ENCODE results near the gene PLCG1. TPM values are rescaled to one million over a fixed set of nuclear protein-coding genes. Genes with fewer than 3 reads are reported as not detected.

The PLCG1 gene
- polyA plus RNA-seq, 4 donors: 27.6 to 106 (median 51.2) TPM

DNA sequence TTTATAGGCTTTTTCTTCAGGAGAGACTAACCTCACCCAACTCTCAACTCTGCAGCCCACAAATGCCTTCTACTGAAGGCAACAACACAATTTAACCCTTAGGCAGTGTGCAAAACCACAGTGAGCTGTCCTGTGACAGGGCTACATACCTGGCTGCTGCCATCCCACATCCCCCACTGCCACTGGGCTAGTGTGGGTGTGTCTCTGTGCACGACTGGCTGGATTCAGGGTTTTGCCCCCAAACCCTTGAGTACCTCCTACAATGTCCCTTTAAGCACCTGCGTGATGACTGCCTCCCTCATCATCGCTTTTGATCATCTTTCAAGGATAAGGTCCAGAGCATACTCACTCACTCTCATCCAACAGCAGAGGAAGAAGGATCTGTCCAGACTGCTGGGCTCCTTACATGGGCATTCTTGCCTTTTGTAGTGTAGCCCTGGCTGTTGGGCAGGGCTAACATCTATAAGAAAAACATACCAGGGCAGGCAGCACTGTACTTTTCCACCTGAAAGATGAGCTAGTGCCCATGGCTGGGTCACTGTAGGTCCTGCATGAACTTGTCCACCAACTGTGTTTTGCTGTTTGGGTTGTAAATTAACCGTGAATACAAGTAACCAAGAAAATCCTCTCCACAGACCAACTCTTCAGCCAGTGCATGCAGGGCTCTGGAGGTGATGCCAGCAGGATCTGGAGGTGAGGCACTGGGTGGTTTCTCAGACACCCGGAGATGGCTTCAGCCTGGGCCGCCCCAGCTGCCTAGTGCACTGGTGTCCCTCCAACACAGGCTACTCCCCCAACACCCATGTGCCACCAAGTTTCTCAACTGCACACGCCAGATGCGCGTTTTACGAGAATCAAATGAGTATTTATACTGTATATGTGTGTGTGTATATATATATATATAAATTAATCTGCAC lies 45.2 kb downstream of the PLCG1 start:
- no peak for DNase-seq

GRCh38 chr20:41183391-41183790 lies 46.0 kb downstream of the PLCG1 start:
- no peak for FAIRE-seq
- Histone ChIP-seq H3K27ac (ENCODE audit: low read depth in 1 of 3, low read length in 2 of 3) (no peak overlapping the region), H3K36me3 (ENCODE audit: control insufficient read depth in 3 of 3, insufficient read depth in 2 of 3, low read depth in 1 of 3, low read length in 3 of 3) (peaks cover 0 to 37% (median 4%) of the 10 kb centered on the region in 3 donors), H3K9me3 (ENCODE audit: control insufficient read depth in 2 of 2, insufficient read depth in 1 of 2, low read depth in 1 of 2, low read length in 1 of 2) (no peaks in the 10 kb centered on the region), H3K4me3 (ENCODE audit: low read depth in 1 of 3, low read length in 3 of 3) (no peak overlapping the region), H3K4me1 (ENCODE audit: control insufficient read depth in 3 of 3, insufficient read depth in 2 of 3, low read depth in 1 of 3, low read length in 2 of 3) (no peaks in the 10 kb centered on the region), H3K27me3 (ENCODE audit: control insufficient read depth in 3 of 3, insufficient read depth in 3 of 3, low read length in 3 of 3) (no peaks in the 10 kb centered on the region)
- 95 to 97% (median 97%) methylated on average over 6 of the region's 6 CpGs for WGBS, 3 donors
- DNase-seq: no peak

More for the DNA sequence above, 45.2 kb downstream of the PLCG1 start:
- no peak for FAIRE-seq
- H3K9me3 ChIP-seq (ENCODE audit: control insufficient read depth in 2 of 2, insufficient read depth in 1 of 2, low read depth in 1 of 2, low read length in 1 of 2): no peaks in the 10 kb centered on the region
- H3K27me3 ChIP-seq (ENCODE audit: control insufficient read depth in 3 of 3, insufficient read depth in 3 of 3, low read length in 3 of 3): no peaks in the 10 kb centered on the region
- no peak overlapping the region for H3K4me3 ChIP-seq (ENCODE audit: low read depth in 1 of 3, low read length in 3 of 3)
- H3K27ac ChIP-seq (ENCODE audit: low read depth in 1 of 3, low read length in 2 of 3): no peak overlapping the region
- no peaks in the 10 kb centered on the region for H3K4me1 ChIP-seq (ENCODE audit: control insufficient read depth in 3 of 3, insufficient read depth in 2 of 3, low read depth in 1 of 3, low read length in 2 of 3)
- 86 to 96% (median 94%) methylated on average over 10 of the region's 10 CpGs for WGBS, 3 donors
- H3K36me3 ChIP-seq (ENCODE audit: control insufficient read depth in 3 of 3, insufficient read depth in 2 of 3, low read depth in 1 of 3, low read length in 3 of 3): peaks cover 0 to 41% (median 8%) of the 10 kb centered on the region in 3 donors

DNA sequence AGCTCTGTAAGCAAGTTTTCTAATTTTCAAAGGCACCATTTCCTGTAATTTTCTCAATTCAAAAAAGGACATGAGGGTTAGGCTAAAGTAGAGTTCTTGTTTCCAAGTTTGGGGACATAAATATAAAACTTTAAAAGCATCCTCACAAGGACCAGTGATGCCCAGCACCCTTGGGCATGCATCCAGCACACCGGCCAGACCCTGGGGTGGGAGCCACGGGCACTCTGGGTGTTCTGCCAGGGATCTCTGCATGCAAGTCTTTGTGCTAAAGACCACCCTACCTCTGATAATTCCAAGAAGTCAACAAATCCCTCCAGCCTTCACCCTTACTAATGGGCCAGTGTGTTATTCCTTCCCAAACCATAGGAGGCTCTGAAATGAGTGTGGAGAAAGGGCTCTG lies 46.5 kb downstream of the PLCG1 start:
- Histone ChIP-seq H3K27ac (ENCODE audit: low read depth in 1 of 3, low read length in 2 of 3) (no peak overlapping the region), H3K4me3 (ENCODE audit: low read depth in 1 of 3, low read length in 3 of 3) (no peak overlapping the region), H3K9me3 (ENCODE audit: control insufficient read depth in 2 of 2, insufficient read depth in 1 of 2, low read depth in 1 of 2, low read length in 1 of 2) (no peaks in the 10 kb centered on the region), H3K4me1 (ENCODE audit: control insufficient read depth in 3 of 3, insufficient read depth in 2 of 3, low read depth in 1 of 3, low read length in 2 of 3) (no peaks in the 10 kb centered on the region), H3K36me3 (ENCODE audit: control insufficient read depth in 3 of 3, insufficient read depth in 2 of 3, low read depth in 1 of 3, low read length in 3 of 3) (peaks cover 0 to 37% (median 4%) of the 10 kb centered on the region in 3 donors), H3K27me3 (ENCODE audit: control insufficient read depth in 3 of 3, insufficient read depth in 3 of 3, low read length in 3 of 3) (no peaks in the 10 kb centered on the region)
- DNase-seq: no peak
- FAIRE-seq: no peak
- 96 to 97% (median 97%) methylated on average over 2 of the region's 2 CpGs for WGBS, 3 donors

DNA sequence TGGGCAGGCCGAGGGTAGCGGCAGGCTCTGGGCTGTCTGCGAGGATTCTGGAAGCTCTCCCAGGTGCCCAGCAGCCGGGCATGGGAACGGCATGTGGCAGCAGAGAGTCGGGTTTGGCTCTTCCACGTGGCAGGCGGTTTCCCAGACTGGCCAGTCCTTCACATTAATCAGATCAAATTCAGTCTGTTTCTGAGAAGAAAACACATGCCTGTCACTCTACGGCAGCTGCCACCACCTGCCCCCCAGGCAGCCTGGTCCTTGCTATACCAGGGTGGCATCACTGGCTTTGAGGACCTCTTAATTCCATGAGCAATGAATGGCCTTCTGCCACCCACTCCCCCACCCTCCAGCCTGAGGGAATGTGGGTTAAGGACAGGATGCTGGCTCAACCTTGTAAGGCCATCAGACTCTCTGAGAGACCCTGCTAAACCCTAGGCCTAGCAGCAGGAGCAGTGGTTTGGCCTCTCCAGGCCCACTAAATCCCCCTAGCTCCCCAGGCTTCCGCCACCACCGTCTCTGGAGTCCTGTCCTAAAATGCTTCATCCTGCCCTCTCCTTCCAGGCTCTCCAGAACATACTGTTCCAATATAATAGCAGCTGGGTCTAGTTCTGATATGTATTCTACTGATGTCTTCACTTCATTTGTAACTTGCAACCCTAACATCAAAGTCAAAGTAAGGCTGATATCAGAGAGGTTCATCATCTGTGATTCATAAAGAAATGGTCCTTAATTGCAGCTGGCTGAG lies 47.8 kb downstream of the PLCG1 start:
- WGBS, 3 donors: 89 to 96% (median 92%) methylated on average over 11 of the region's 11 CpGs
- H3K27ac ChIP-seq (ENCODE audit: low read depth in 1 of 3, low read length in 2 of 3): no peak overlapping the region
- H3K9me3 ChIP-seq (ENCODE audit: control insufficient read depth in 2 of 2, insufficient read depth in 1 of 2, low read depth in 1 of 2, low read length in 1 of 2): peaks cover 0 to 3% of the 10 kb centered on the region in 2 donors
- no peak for DNase-seq
- no peak for FAIRE-seq
- H3K27me3 ChIP-seq (ENCODE audit: control insufficient read depth in 3 of 3, insufficient read depth in 3 of 3, low read length in 3 of 3): no peaks in the 10 kb centered on the region
- no peaks in the 10 kb centered on the region for H3K4me1 ChIP-seq (ENCODE audit: control insufficient read depth in 3 of 3, insufficient read depth in 2 of 3, low read depth in 1 of 3, low read length in 2 of 3)
- no peak overlapping the region for H3K4me3 ChIP-seq (ENCODE audit: low read depth in 1 of 3, low read length in 3 of 3)
- peaks cover 0 to 34% (median 4%) of the 10 kb centered on the region in 3 donors for H3K36me3 ChIP-seq (ENCODE audit: control insufficient read depth in 3 of 3, insufficient read depth in 2 of 3, low read depth in 1 of 3, low read length in 3 of 3)

DNA sequence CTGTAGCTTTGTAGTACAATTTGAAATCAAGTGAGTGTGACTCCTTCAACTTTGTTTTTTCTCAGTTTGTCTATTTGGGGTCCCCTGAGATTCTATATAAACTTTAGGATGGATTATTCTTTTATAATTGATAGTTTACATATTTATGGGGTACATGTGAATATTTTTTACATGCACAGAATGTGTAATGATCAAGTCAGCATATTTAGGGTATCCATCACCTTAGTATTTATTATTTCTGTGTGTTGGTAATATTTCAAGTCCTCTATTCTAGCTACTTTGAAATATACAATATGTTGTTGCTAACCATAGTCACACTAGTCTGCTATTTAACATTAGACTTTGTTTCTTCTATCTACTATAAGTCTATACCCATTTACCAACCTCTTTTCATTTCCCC lies 50.3 kb downstream of the PLCG1 start:
- Histone ChIP-seq H3K4me1 (ENCODE audit: control insufficient read depth in 3 of 3, insufficient read depth in 2 of 3, low read depth in 1 of 3, low read length in 2 of 3) (no peaks in the 10 kb centered on the region), H3K9me3 (ENCODE audit: control insufficient read depth in 2 of 2, insufficient read depth in 1 of 2, low read depth in 1 of 2, low read length in 1 of 2) (peaks cover 0 to 15% of the 10 kb centered on the region in 2 donors), H3K27me3 (ENCODE audit: control insufficient read depth in 3 of 3, insufficient read depth in 3 of 3, low read length in 3 of 3) (no peaks in the 10 kb centered on the region), H3K36me3 (ENCODE audit: control insufficient read depth in 3 of 3, insufficient read depth in 2 of 3, low read depth in 1 of 3, low read length in 3 of 3) (peaks cover 0 to 27% (median 3%) of the 10 kb centered on the region in 3 donors), H3K27ac (ENCODE audit: low read depth in 1 of 3, low read length in 2 of 3) (no peak overlapping the region), H3K4me3 (ENCODE audit: low read depth in 1 of 3, low read length in 3 of 3) (no peak overlapping the region)
- DNase-seq (no peak), FAIRE-seq (no peak)

GRCh38 chr20:41191562-41192500 lies 54.5 kb downstream of the PLCG1 start:
- FAIRE-seq (no peak), DNase-seq (no peak)

DNA sequence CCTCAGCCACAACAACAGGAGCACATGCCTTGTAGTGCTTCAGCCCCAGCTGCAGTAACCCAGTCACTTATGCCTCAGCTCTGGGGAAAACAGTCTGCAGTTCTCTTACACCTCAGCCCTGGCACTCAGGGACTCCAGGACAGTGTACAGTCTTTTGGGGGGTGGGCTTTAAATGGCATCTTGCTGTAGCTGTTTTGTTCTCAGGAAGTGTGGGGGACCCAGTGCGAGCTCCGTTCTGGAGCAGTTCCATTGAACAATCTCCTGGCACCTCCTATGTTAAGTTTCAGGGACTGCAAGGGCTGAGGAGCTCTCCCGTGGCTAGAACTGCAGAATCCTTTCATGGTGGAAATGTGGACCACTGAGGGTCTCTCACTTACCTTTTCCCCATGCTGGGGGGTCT lies 55.2 kb downstream of the PLCG1 start:
- no peak overlapping the region for H3K4me3 ChIP-seq (ENCODE audit: low read depth in 1 of 3, low read length in 3 of 3)
- FAIRE-seq: no peak
- H3K4me1 ChIP-seq (ENCODE audit: control insufficient read depth in 3 of 3, insufficient read depth in 2 of 3, low read depth in 1 of 3, low read length in 2 of 3): no peaks in the 10 kb centered on the region
- peaks cover 0 to 12% (median 0%) of the 10 kb centered on the region in 3 donors for H3K36me3 ChIP-seq (ENCODE audit: control insufficient read depth in 3 of 3, insufficient read depth in 2 of 3, low read depth in 1 of 3, low read length in 3 of 3)
- no peak for DNase-seq
- H3K9me3 ChIP-seq (ENCODE audit: control insufficient read depth in 2 of 2, insufficient read depth in 1 of 2, low read depth in 1 of 2, low read length in 1 of 2): peaks cover 0 to 34% of the 10 kb centered on the region in 2 donors
- 95 to 100% (median 98%) methylated on average over 3 of the region's 3 CpGs for WGBS, 3 donors
- no peaks in the 10 kb centered on the region for H3K27me3 ChIP-seq (ENCODE audit: control insufficient read depth in 3 of 3, insufficient read depth in 3 of 3, low read length in 3 of 3)
- H3K27ac ChIP-seq (ENCODE audit: low read depth in 1 of 3, low read length in 2 of 3): no peak overlapping the region

More at GRCh38 chr20:41191562-41192500, 54.5 kb downstream of the PLCG1 start:
- H3K4me1 ChIP-seq (ENCODE audit: control insufficient read depth in 3 of 3, insufficient read depth in 2 of 3, low read depth in 1 of 3, low read length in 2 of 3): no peaks in the 10 kb centered on the region
- WGBS, 3 donors: 95 to 98% (median 97%) methylated on average over 5 of the region's 5 CpGs
- peaks cover 0 to 33% of the 10 kb centered on the region in 2 donors for H3K9me3 ChIP-seq (ENCODE audit: control insufficient read depth in 2 of 2, insufficient read depth in 1 of 2, low read depth in 1 of 2, low read length in 1 of 2)
- no peak overlapping the region for H3K4me3 ChIP-seq (ENCODE audit: low read depth in 1 of 3, low read length in 3 of 3)
- H3K36me3 ChIP-seq (ENCODE audit: control insufficient read depth in 3 of 3, insufficient read depth in 2 of 3, low read depth in 1 of 3, low read length in 3 of 3): peaks cover 0 to 12% (median 0%) of the 10 kb centered on the region in 3 donors
- H3K27ac ChIP-seq (ENCODE audit: low read depth in 1 of 3, low read length in 2 of 3): no peak overlapping the region
- H3K27me3 ChIP-seq (ENCODE audit: control insufficient read depth in 3 of 3, insufficient read depth in 3 of 3, low read length in 3 of 3): no peaks in the 10 kb centered on the region

Measured in small intestine (tissue), 7 donors.